Loucy (cell line): ENCODE results near the gene SHISAL2A.

ENCODE experiments used
- H2AFZ ChIP-seq: fragments of 200-600 bp; sonication (generic); 2 replicates; pipeline ENCODE4 v1.6.0; 2016; ENCODE audit warnings: antibody characterized with exemption, mild to moderate bottlenecking, low read length, moderate library complexity
- H3F3A ChIP-seq: fragments of 200-600 bp; 2 replicates; pipeline ENCODE4 v1.6.0; 2016; ENCODE audit warnings: antibody characterized with exemption, low read depth, mild to moderate bottlenecking
- H3K27me3 ChIP-seq: fragments of 200-600 bp; sonication (generic); 2 replicates; pipeline ENCODE4 v1.6.1; 2014; ENCODE audit warnings: low read length, mild to moderate bottlenecking; ENCODE audit not compliant: insufficient read depth, poor library complexity, severe bottlenecking
- H3K36me3 ChIP-seq: fragments of 200-600 bp; sonication (generic); 2 replicates; pipeline ENCODE4 v1.6.1; 2016; ENCODE audit warnings: low read length; ENCODE audit not compliant: insufficient read depth
- H3K4me1 ChIP-seq: fragments of 200-600 bp; sonication (generic); 2 replicates; pipeline ENCODE4 v1.5.1; 2014; ENCODE audit warnings: low read length, mild to moderate bottlenecking; ENCODE audit not compliant: insufficient read depth, poor library complexity, severe bottlenecking
- H3K4me2 ChIP-seq: fragments of 200-600 bp; sonication (generic); 2 replicates; pipeline ENCODE4 v1.6.0; 2014; ENCODE audit warnings: antibody characterized with exemption, low read length, low read depth, mild to moderate bottlenecking; ENCODE audit not compliant: poor library complexity, severe bottlenecking
- H3K4me3 ChIP-seq: fragments of 200-600 bp; sonication (generic); 2 replicates; pipeline ENCODE4 v1.5.1; 2014; ENCODE audit warnings: low read length, mild to moderate bottlenecking, mixed read lengths; ENCODE audit not compliant: poor library complexity, severe bottlenecking
- H3K79me2 ChIP-seq: fragments of 200-600 bp; sonication (generic); 2 replicates; pipeline ENCODE4 v1.6.1; 2014; ENCODE audit warnings: low read length; ENCODE audit not compliant: insufficient read depth
- H3K9ac ChIP-seq: fragments of 200-600 bp; sonication (generic); 2 replicates; pipeline ENCODE4 v1.6.0; 2014; ENCODE audit warnings: mild to moderate bottlenecking, low read depth, low read length, moderate library complexity; ENCODE audit not compliant: poor library complexity, severe bottlenecking
- H3K9me2 ChIP-seq: fragments of 200-600 bp; sonication (generic); replicated peaks from 2 replicates; pipeline ENCODE4 v1.6.1; 2016; ENCODE audit warnings: low read depth, low read length, mixed read lengths
- H3K9me3 ChIP-seq: fragments of 200-600 bp; sonication (generic); 2 replicates; pipeline ENCODE4 v1.6.1; 2014; ENCODE audit warnings: mild to moderate bottlenecking, antibody characterized with exemption, low read length, low read depth; ENCODE audit not compliant: insufficient read depth
- H4K20me1 ChIP-seq: fragments of 200-600 bp; sonication (generic); 2 replicates; pipeline ENCODE4 v1.6.0; 2014; ENCODE audit warnings: antibody characterized with exemption, low read length, mild to moderate bottlenecking; ENCODE audit not compliant: insufficient read depth, poor library complexity, severe bottlenecking
- CTCF ChIP-seq: fragments of 200-600 bp; sonication (generic); conservative IDR thresholded peaks from 2 replicates; pipeline ENCODE4 v1.5.1; 2014; ENCODE audit warnings: mild to moderate bottlenecking, antibody characterized with exemption, low read length
- EZH2phosphoT487 ChIP-seq: fragments of 200-600 bp; IDR thresholded peaks from 2 replicates; pipeline ENCODE4 v1.6.1; 2018; ENCODE audit warnings: antibody characterized with exemption, mild to moderate bottlenecking, moderate library complexity, borderline replicate concordance

Gene SHISAL2A

DNA sequence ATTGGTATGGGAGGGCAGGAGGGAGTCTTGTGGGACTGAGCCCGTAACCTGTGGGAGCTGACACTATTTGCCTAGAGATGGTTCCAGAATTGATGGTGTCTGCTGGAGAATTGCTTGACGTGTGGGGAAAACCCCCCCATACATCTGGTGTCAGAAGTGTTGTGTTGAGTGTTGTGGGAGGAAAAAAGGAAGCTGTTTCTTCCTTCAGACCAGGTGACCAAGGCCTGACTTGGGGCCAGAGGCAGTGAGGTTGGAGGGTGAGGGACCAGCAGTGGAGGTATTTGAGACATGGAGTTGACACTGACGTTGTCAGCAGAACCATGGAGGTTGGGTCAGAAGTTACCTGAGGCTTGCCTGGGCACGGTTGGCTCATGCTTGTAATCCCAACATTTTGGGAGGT lies 8.3 kb downstream of the SHISAL2A start:
- no peaks in the 10 kb centered on the region for H3K36me3 ChIP-seq
- no peaks in the 10 kb centered on the region for H3K79me2 ChIP-seq
- H3K4me1 ChIP-seq = peaks cover 41% of the 10 kb centered on the region
- no peak overlapping the region for H3K4me2 ChIP-seq
- no peak overlapping the region for H2AFZ ChIP-seq
- H4K20me1 ChIP-seq = no peaks in the 10 kb centered on the region
- H3K9me3 ChIP-seq = no peaks in the 10 kb centered on the region
- no peaks in the 10 kb centered on the region for H3K27me3 ChIP-seq
- TF ChIP-seq CTCF (no peak), EZH2phosphoT487 (no peak)
- no peaks in the 10 kb centered on the region for H3K9me2 ChIP-seq
- no peak overlapping the region for H3K4me3 ChIP-seq
- H3F3A ChIP-seq = peaks cover 5% of the 10 kb centered on the region; the same call in 1 of the 2 replicates
- H3K9ac ChIP-seq = no peak overlapping the region

DNA sequence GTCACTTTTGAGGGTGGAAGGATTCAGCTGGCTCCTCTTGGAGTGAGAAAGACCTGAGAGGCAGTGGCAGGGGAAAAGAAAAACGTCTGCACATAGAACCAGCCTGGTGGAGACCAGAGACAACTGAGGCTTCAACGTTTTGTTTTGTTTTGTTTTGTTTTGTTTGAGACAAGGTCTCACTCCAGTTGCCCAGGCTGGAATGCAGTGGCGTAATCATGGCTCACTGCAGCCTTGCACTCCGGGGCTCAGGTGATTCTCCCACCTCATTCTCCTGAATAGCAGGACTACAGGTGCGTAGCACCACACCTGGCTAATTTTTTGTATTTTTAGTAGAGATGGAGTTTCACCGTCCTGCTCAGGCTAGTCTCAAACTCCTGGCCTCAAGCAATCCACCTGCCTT lies 12.3 kb downstream of the SHISAL2A start:
- H4K20me1 ChIP-seq = no peaks in the 10 kb centered on the region
- no peak for TF ChIP-seq EZH2phosphoT487
- TF ChIP-seq CTCF = no peak
- H3K9me2 ChIP-seq = no peaks in the 10 kb centered on the region
- H3K27me3 ChIP-seq = no peaks in the 10 kb centered on the region
- H3K79me2 ChIP-seq = no peaks in the 10 kb centered on the region
- H3K4me1 ChIP-seq = peaks cover 12% of the 10 kb centered on the region
- no peaks in the 10 kb centered on the region for H3K36me3 ChIP-seq
- no peak overlapping the region for H3K4me2 ChIP-seq
- H3K9ac ChIP-seq = no peak overlapping the region
- H3F3A ChIP-seq = no peaks in the 10 kb centered on the region
- H3K4me3 ChIP-seq = no peak overlapping the region
- no peak overlapping the region for H2AFZ ChIP-seq
- no peaks in the 10 kb centered on the region for H3K9me3 ChIP-seq

GRCh38 chr1:52651904-52652303 lies 18.9 kb downstream of the SHISAL2A start:
- no peaks in the 10 kb centered on the region for H3F3A ChIP-seq
- no peaks in the 10 kb centered on the region for H3K79me2 ChIP-seq
- no peak overlapping the region for H2AFZ ChIP-seq

More at GRCh38 chr1:52651904-52652303, 18.9 kb downstream of the SHISAL2A start:
- Histone ChIP-seq H4K20me1 (no peaks in the 10 kb centered on the region), H3K4me1 (no peaks in the 10 kb centered on the region), H3K36me3 (no peaks in the 10 kb centered on the region), H3K9me2 (no peaks in the 10 kb centered on the region), H3K4me3 (no peak overlapping the region), H3K9me3 (no peaks in the 10 kb centered on the region), H3K4me2 (no peak overlapping the region), H3K9ac (no peak overlapping the region), H3K27me3 (no peaks in the 10 kb centered on the region)
- TF ChIP-seq EZH2phosphoT487 (no peak), CTCF (no peak)
